ENCODE measurements around the gene PTPRC. TPM values are rescaled to one million over a fixed set of nuclear protein-coding genes. Genes with fewer than 3 reads are reported as not detected.

PTPRC gene
- total RNA-seq, 1 donor from 2014 or later: 0.29 TPM

GRCh38 chr1:198726455-198726854 lies 87.6 kb downstream of the PTPRC start:
- no peak for TF ChIP-seq CTCF (IDR thresholded peaks at IDR 0.05; ENCODE audit: insufficient read depth, low read length, poor library complexity, severe bottlenecking)
- no peaks in the 10 kb centered on the region for H3K27me3 ChIP-seq (ENCODE audit: control insufficient read depth, insufficient read depth, low read length)
- no peak for DNase-seq (ENCODE audit: low read depth)
- H3K36me3 ChIP-seq (ENCODE audit: control insufficient read depth, insufficient read depth, low read length): no peaks in the 10 kb centered on the region
- no peak overlapping the region for H3K4me3 ChIP-seq (ENCODE audit: low read depth, low read length)

DNA sequence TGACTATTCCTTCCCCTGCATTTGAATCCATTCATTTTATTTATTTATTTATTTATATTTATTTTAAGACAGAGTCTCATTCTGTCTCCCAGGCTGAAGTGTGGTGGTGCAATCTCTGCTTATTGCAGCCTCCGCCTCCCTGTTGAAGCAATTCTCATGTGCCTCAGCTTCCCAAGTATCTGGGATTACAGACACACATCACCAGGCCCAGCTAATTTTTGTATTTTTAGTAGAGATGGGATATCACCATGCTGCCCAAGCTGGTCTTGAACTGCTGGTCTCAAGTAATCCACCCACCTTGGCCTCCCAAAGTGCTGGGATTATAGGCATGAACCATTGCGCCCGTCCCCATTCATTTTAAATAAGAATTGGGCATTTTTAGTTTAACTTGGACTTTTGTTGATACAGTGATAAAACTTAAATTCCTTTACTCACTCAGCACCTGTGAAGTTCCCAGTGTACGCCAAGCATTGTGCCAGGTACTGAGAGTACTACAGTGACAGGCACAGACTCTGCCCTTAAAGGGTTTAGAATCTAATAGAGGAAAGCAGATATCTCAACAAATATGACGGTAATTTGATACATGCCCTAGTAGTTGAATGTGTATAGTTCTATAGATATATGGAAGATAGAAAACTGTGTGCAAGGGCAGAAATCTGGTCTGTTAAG lies 90.5 kb downstream of the PTPRC start:
- Histone ChIP-seq H3K36me3 (ENCODE audit: control insufficient read depth, insufficient read depth, low read length) (no peaks in the 10 kb centered on the region), H3K4me3 (ENCODE audit: low read depth, low read length) (no peak overlapping the region), H3K27me3 (ENCODE audit: control insufficient read depth, insufficient read depth, low read length) (no peaks in the 10 kb centered on the region)
- TF ChIP-seq CTCF (IDR thresholded peaks at IDR 0.05; ENCODE audit: insufficient read depth, low read length, poor library complexity, severe bottlenecking): no peak
- no peak for DNase-seq (ENCODE audit: low read depth)

GRCh38 chr1:198730952-198731351 lies 92.1 kb downstream of the PTPRC start:
- Histone ChIP-seq H3K4me3 (ENCODE audit: low read depth, low read length) (no peak overlapping the region), H3K27me3 (ENCODE audit: control insufficient read depth, insufficient read depth, low read length) (no peaks in the 10 kb centered on the region), H3K36me3 (ENCODE audit: control insufficient read depth, insufficient read depth, low read length) (no peaks in the 10 kb centered on the region)
- no peak for DNase-seq (ENCODE audit: low read depth)
- TF ChIP-seq CTCF (IDR thresholded peaks at IDR 0.05; ENCODE audit: insufficient read depth, low read length, poor library complexity, severe bottlenecking): no peak

GRCh38 chr1:198734323-198735008 lies 95.6 kb downstream of the PTPRC start:
- no peak overlapping the region for H3K4me3 ChIP-seq (ENCODE audit: low read depth, low read length)
- no peaks in the 10 kb centered on the region for H3K27me3 ChIP-seq (ENCODE audit: control insufficient read depth, insufficient read depth, low read length)
- DNase-seq (ENCODE audit: low read depth): no peak
- no peaks in the 10 kb centered on the region for H3K36me3 ChIP-seq (ENCODE audit: control insufficient read depth, insufficient read depth, low read length)
- no peak for TF ChIP-seq CTCF (IDR thresholded peaks at IDR 0.05; ENCODE audit: insufficient read depth, low read length, poor library complexity, severe bottlenecking)

DNA sequence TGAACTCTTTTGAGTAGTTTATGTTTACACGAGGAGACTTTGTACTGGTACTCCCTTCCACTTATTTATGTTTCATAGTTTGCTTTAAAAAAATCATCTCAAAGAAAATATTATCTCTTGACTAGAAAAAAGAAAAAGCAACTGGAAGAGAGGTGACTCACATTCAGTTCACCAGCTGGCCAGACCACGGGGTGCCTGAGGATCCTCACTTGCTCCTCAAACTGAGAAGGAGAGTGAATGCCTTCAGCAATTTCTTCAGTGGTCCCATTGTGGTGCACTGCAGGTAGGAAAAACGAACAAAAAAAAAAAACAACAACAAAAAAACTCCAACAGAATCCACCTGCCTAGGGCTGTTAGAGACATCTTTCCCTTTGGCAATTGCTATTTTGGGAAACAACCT lies 102.9 kb downstream of the PTPRC start:
- H3K36me3 ChIP-seq (ENCODE audit: control insufficient read depth, insufficient read depth, low read length): no peaks in the 10 kb centered on the region
- no peak overlapping the region for H3K4me3 ChIP-seq (ENCODE audit: low read depth, low read length)
- TF ChIP-seq CTCF (IDR thresholded peaks at IDR 0.05; ENCODE audit: insufficient read depth, low read length, poor library complexity, severe bottlenecking): no peak
- H3K27me3 ChIP-seq (ENCODE audit: control insufficient read depth, insufficient read depth, low read length): no peaks in the 10 kb centered on the region
- DNase-seq (ENCODE audit: low read depth): no peak
